GM18951 (cell line): ENCODE measurements around the gene BIN1.

ENCODE experiments used
- POLR2A ChIP-seq: IDR thresholded peaks from 4 replicates; pipeline ENCODE4 v1.6.1; 2011; ENCODE audit warnings: mild to moderate bottlenecking; ENCODE audit not compliant: insufficient read length, insufficient read depth; ENCODE audit errors: extremely low read depth
- in situ Hi-C: fragments of 300-500 bp; cut with MboI; formaldehyde crosslinking; loops from one replicate; pipeline ENCODE4 v1.12.0; 2022; ENCODE audit warnings: low sequenced_read_pairs, mixed read lengths, inconsistent platforms; ENCODE audit not compliant: unreplicated experiment

Gene BIN1

DNA sequence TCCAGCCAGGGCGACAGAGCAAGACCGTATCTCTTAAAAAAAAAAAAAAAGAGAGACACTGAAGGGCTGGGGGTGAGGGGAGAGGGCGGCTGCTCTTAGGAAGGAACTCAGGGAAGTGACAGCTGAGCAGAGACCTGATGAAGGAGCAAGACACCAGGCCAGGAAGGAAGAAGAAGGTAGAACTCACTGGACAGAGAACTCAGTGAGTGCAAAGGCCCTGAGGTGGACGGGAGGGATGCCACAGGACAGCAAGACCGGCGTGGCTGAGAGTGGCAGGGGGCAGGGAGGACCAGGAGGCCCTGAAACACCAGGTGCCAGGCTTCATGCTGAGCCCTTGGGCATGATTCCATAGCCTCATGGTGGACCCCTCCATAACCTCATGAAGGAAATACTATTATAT, 18.2 kb downstream of the BIN1 start:
- in situ Hi-C loops = no loop called here

GRCh38 chr2:127087791-127088495, 19.0 kb downstream of the BIN1 start:
- in situ Hi-C loops = no loop called here
- no peak for TF ChIP-seq POLR2A

More for the DNA sequence above, 18.2 kb downstream of the BIN1 start:
- TF ChIP-seq POLR2A = no peak

GRCh38 chr2:127086990-127087790, 19.8 kb downstream of the BIN1 start:
- in situ Hi-C loops = no loop called here
- TF ChIP-seq POLR2A = no peak

DNA sequence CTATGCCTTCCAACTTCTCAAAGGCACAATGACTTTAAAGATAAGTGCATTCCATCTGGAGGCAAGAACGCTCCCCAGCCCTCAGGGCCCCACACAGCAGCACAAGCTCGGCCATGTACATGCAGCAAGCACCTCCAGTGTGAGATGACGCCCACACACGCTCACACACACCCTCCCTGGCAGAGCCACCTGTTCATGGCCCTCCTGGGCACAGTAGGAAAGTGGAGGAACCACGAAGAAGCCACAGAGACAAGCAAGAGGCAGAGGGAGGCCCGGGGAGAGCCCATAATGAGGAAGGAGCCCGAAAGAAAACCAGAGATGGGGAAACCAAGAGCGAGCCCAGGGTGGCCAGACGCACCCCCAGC, 21.7 kb downstream of the BIN1 start:
- in situ Hi-C loops = no loop called here
- TF ChIP-seq POLR2A = no peak

GRCh38 chr2:127084611-127085316, 22.2 kb downstream of the BIN1 start:
- no peak for TF ChIP-seq POLR2A
- in situ Hi-C loops = no loop called here

- in situ Hi-C loops = no loop called here
- no peak for TF ChIP-seq POLR2A
Measured at GRCh38 chr2:127083819-127084503, 23.0 kb downstream of the BIN1 start.

DNA sequence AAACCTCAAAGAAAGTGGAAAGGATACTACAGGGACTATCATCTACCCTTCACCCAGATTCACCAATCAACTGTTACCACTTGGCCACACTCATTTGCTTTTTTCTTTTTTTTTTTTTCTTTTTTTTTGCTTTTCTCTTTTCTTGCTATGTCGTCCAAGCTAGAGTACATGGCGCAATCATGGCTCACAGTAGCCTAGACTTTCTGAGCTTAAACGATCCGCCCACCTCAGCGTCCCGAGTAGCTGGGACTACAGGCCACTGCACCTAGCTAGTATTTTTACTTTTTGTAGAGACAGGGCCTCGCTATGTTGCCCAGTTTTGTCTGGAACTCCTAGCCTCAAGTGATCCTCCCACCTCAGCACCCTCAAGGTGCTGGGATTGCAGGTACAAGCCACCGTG, 24.0 kb downstream of the BIN1 start:
- TF ChIP-seq POLR2A = no peak
- in situ Hi-C loops = no loop called here

- TF ChIP-seq POLR2A = peak; percentile 61
- in situ Hi-C loops = no loop called here
Measured at GRCh38 chr2:127081826-127082633, 24.9 kb downstream of the BIN1 start.

- in situ Hi-C loops = no loop called here
Measured at GRCh38 chr2:127080938-127081755, 25.8 kb downstream of the BIN1 start.

GRCh38 chr2:127080226-127080937, 26.6 kb downstream of the BIN1 start:
- in situ Hi-C loops = no loop called here
- TF ChIP-seq POLR2A = no peak

More at GRCh38 chr2:127080938-127081755, 25.8 kb downstream of the BIN1 start:
- TF ChIP-seq POLR2A = peak; percentile 42

DNA sequence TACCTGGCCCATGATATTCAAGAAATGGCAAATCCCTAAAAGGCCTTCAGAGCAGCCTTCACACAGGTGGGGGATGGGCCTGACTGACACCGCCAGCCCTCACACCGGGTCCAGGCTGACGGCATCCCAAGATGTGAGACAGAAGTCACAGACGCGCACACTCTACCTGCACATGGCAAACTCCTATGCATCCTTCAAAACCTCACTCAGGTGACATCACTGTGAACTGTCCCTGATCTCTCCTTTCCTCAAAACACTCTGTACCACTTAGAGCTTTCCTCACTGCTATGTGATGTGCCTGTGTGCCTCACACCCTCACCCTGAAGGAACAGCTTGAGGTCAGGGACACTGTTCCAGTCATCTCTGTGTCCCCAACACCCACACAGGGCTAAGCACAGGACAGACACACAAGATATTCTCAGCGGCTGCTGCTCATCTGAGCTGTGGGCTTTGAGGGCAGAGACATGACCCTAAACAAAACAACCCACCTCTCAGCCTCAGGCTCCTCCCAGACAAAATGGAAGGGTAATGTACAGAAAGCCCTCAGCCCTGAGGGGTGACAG, 27.5 kb downstream of the BIN1 start:
- in situ Hi-C loops = no loop called here
- TF ChIP-seq POLR2A = no peak

DNA sequence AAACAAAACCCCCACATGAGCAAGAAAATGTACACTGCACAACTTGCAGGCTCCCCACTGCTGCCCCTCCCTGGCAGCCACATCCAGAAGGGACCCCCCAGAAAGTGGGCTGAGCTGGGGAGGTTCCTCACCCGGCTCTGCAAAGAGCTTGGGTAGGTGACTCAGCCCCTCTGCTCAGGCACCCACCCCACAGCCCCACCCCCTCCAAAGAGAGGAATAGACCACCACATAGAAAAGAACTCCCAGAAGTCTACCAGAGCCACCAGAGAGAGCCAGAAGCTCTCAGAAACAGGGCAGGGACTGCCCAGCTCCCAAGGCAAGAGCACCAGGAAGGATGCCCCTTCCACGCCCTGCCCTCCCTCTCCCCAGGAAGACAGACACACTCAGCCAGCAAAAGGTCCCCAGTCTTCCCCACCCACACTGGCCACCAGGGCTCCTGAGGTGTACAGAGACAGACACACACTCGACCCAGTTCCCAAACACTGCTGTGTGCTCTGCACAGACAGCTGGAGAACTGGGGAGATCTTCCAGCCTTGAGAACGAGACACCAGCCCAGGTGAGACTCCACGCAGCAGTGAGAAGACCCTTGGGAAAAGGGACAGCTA, 28.2 kb downstream of the BIN1 start:
- in situ Hi-C loops = no loop called here
- TF ChIP-seq POLR2A = no peak
